Mesothelial cell of epicardium (in vitro differentiated cells): ENCODE data around the gene VDAC1. TPM values are rescaled to one million over a fixed set of nuclear protein-coding genes. Genes with fewer than 3 reads are reported as not detected.

ENCODE experiments used
- DNase-seq, 2 experiments: peaks; one replicate each; pipeline ENCODE4 v3.0.0; 2021; ENCODE audit warnings: low spot score in 2 of 2; ENCODE audit not compliant: unreplicated experiment in 2 of 2
- H3K27ac Mint-ChIP-seq: 2 replicates; pipeline ENCODE4 v1.8.0; 2021; ENCODE audit warnings: mixed read lengths
- H3K27me3 Mint-ChIP-seq: 2 replicates; pipeline ENCODE4 v1.8.0; 2021; ENCODE audit warnings: low read depth, mixed read lengths
- H3K36me3 Mint-ChIP-seq: 2 replicates; pipeline ENCODE4 v1.8.0; 2021; ENCODE audit warnings: mixed read lengths
- H3K4me1 Mint-ChIP-seq: 2 replicates; pipeline ENCODE4 v1.8.0; 2021; ENCODE audit warnings: mixed read lengths
- H3K4me3 Mint-ChIP-seq: 2 replicates; pipeline ENCODE4 v1.8.0; 2021; ENCODE audit warnings: mild to moderate bottlenecking, moderate library complexity, mixed read lengths
- H3K9me3 Mint-ChIP-seq: 2 replicates; pipeline ENCODE4 v1.8.0; 2021; ENCODE audit warnings: mixed read lengths
- total RNA-seq: library from RNA; stranded (reverse); gene quantifications from 3 replicates; pipeline ENCODE4 v1.2.1, GENCODE V29; 2021
- TF ChIP-seq, protein P1 (sequence below): fragments of 200-600 bp; sonication (generic); IDR thresholded peaks from one replicate; pipeline ENCODE4 v1.5.0; 2021; ENCODE audit warnings: antibody characterized with exemption; ENCODE audit not compliant: unreplicated experiment

The VDAC1 gene
- total RNA-seq, 1 donor from 2014 or later: 111 TPM

DNA sequence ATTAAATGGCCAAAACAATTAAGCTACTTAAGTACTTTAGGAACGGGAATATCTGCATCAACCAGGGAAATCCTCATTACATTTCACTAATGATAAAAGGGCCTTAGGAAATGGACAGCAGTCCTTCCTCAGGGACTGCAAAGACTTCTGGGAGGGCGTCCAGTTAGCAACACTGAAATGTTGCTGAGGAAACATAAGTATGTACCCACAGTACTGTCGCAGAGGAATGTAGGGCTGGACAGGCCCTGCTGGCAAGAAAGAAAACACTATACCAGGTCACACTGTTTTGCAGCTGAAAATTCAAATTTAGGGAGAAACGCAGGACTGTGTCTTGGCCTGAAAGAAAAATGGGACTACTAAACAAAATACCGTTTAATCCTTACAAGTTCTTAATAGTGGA is 37.7 kb downstream of the VDAC1 start:
- no peak for DNase-seq
- TF ChIP-seq, protein P1, sequence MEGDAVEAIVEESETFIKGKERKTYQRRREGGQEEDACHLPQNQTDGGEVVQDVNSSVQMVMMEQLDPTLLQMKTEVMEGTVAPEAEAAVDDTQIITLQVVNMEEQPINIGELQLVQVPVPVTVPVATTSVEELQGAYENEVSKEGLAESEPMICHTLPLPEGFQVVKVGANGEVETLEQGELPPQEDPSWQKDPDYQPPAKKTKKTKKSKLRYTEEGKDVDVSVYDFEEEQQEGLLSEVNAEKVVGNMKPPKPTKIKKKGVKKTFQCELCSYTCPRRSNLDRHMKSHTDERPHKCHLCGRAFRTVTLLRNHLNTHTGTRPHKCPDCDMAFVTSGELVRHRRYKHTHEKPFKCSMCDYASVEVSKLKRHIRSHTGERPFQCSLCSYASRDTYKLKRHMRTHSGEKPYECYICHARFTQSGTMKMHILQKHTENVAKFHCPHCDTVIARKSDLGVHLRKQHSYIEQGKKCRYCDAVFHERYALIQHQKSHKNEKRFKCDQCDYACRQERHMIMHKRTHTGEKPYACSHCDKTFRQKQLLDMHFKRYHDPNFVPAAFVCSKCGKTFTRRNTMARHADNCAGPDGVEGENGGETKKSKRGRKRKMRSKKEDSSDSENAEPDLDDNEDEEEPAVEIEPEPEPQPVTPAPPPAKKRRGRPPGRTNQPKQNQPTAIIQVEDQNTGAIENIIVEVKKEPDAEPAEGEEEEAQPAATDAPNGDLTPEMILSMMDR: no peak
- peaks cover 42% of the 10 kb centered on the region for H3K4me1 Mint-ChIP-seq

GRCh38 chr5:133966090-133966489 is 38.7 kb downstream of the VDAC1 start:
- Mint-ChIP-seq H3K4me3 (no peak overlapping the region), H3K4me1 (peaks cover 42% of the 10 kb centered on the region), H3K27me3 (no peaks in the 10 kb centered on the region), H3K27ac (no peak overlapping the region), H3K36me3 (peaks cover 15% of the 10 kb centered on the region), H3K9me3 (peaks cover 12% of the 10 kb centered on the region)
- TF ChIP-seq, protein P1: no peak
- DNase-seq: no peak

More for the DNA sequence above, 37.7 kb downstream of the VDAC1 start:
- H3K4me3 Mint-ChIP-seq: peak overlapping the region; percentile 93
- no peaks in the 10 kb centered on the region for H3K27me3 Mint-ChIP-seq
- peak overlapping the region; percentile 72 for H3K27ac Mint-ChIP-seq
- peaks cover 18% of the 10 kb centered on the region for H3K36me3 Mint-ChIP-seq
- peaks cover 12% of the 10 kb centered on the region for H3K9me3 Mint-ChIP-seq

GRCh38 chr5:133963493-133964128 is 41.2 kb downstream of the VDAC1 start:
- H3K36me3 Mint-ChIP-seq: peaks cover 20% of the 10 kb centered on the region
- no peaks in the 10 kb centered on the region for H3K27me3 Mint-ChIP-seq
- H3K9me3 Mint-ChIP-seq: peaks cover 12% of the 10 kb centered on the region
- H3K27ac Mint-ChIP-seq: peak overlapping the region; percentile 23
- H3K4me1 Mint-ChIP-seq: peaks cover 33% of the 10 kb centered on the region
- no peak for DNase-seq
- no peak overlapping the region for H3K4me3 Mint-ChIP-seq
- TF ChIP-seq, protein P1: no peak

DNA sequence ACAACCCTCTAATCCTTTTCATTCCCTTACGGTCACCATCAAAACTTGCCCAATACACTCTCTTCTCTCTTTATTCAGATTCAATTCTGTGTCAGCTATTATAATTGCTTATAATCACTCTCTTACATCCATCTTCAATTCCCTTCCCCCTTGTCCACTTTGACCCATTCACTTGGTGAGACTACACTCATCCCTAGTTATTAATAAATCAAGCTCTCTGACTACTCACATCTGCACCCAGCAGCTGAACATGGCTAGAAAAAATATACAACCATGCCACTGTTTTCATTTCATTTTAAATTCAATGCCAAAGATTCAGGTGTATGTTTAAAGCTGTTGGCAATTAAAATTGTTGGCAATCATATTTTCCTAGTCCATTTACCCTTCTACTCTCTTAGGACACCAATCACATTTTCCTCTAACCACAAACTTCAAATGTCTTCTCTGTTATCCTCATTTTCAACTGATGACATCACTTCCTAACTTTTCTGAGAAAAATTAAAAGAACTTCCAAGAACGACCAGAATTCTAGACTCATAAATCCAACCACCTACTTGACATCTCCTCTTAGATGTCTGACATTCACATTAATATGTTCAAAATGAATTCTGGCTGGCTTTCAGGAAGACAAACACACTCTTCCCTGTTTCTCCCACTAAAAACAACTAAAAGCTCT is 41.8 kb downstream of the VDAC1 start:
- Mint-ChIP-seq H3K27me3 (no peaks in the 10 kb centered on the region), H3K4me1 (peaks cover 26% of the 10 kb centered on the region), H3K9me3 (peaks cover 12% of the 10 kb centered on the region), H3K4me3 (no peak overlapping the region), H3K36me3 (peaks cover 20% of the 10 kb centered on the region), H3K27ac (peak overlapping the region; percentile 23)
- no peak for DNase-seq
- TF ChIP-seq, protein P1: no peak

DNA sequence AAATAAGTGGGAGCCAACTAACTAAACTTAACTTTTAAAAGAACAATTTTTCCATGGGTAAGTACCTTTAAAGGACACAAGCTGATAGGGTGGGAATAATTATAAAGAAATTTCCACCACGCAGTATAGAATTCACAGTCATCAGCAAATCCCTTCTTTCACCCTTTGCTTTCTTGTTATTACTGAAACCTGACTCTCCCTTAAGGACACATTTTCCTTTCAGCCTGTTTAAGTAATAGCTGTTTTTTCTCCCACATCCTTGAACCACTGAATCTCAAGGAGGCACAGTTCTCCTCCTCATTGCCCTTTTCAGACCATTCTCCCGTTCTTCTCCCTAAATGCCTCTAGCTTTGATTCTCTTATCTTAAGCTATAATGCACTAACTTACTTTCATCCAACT is 42.6 kb downstream of the VDAC1 start:
- H3K4me3 Mint-ChIP-seq: no peak overlapping the region
- H3K4me1 Mint-ChIP-seq: peaks cover 18% of the 10 kb centered on the region
- H3K36me3 Mint-ChIP-seq: peaks cover 23% of the 10 kb centered on the region
- peak overlapping the region; percentile 23 for H3K27ac Mint-ChIP-seq
- H3K9me3 Mint-ChIP-seq: peaks cover 12% of the 10 kb centered on the region
- TF ChIP-seq, protein P1: no peak
- no peak for DNase-seq
- H3K27me3 Mint-ChIP-seq: no peaks in the 10 kb centered on the region
